GM12878 (cell line): ENCODE data around the gene CACNA2D1. TPM values are rescaled to one million over a fixed set of nuclear protein-coding genes. Genes with fewer than 3 reads are reported as not detected.

Experiments used
- ATAC-seq: fragments of 200-7000 bp; cut with Tn5 transposase; 3 replicates; pipeline ENCODE4 v1.9.1; 2020; ENCODE audit warnings: mild to moderate bottlenecking, moderate library complexity
- BruUV-seq: library from RNA; stranded (reverse); fragments of 400-500 nt; replicated peaks from 2 replicates; lab custom pipeline; 2021; lab: Mats Ljungman, UMichigan
- CTCF ChIA-PET: fragments of 300-600 bp; sonication (Branson Sonifier 250); formaldehyde crosslinking; extraction: SDS; loops from one replicate; lab custom pipeline; 2021; ENCODE audit warnings: inconsistent platforms; lab: Yijun Ruan, JAX
- POLR2A ChIA-PET: fragments of 350-600 bp; formaldehyde crosslinking; extraction: SDS; loops from one replicate; lab custom pipeline; 2021; ENCODE audit warnings: inconsistent platforms; lab: Charles Lee
- RAD21 ChIA-PET: fragments of 300-600 bp; sonication (Branson Sonifier 250); formaldehyde crosslinking; loops from one replicate; lab custom pipeline; 2023; ENCODE audit warnings: antibody characterized with exemption; ENCODE audit not compliant: unreplicated experiment; lab: Charles Lee
- SMC1A ChIA-PET: fragments of 300-600 bp; sonication (Branson Sonifier 250); formaldehyde crosslinking; loops from one replicate; lab custom pipeline; 2023; ENCODE audit not compliant: unreplicated experiment, uncharacterized antibody; lab: Charles Lee
- DNase-seq: peaks from one replicate; pipeline ENCODE4 v3.0.0-alpha.2; 2011; ENCODE audit warnings: low read depth, low spot score
- FAIRE-seq: peaks from 3 replicates; lab custom pipeline; 2011; peaks lifted over from hg19 to GRCh38; lab: Jason Lieb, UNC
- H2AFZ ChIP-seq: 2 replicates; pipeline ENCODE4 v1.6.0; 2011; ENCODE audit warnings: low read depth, low read length, control low read depth; ENCODE audit not compliant: control insufficient read depth
- H3K27ac ChIP-seq: 2 replicates; pipeline ENCODE4 v1.5.1; 2011; ENCODE audit warnings: control low read depth; ENCODE audit not compliant: control insufficient read depth, insufficient read depth
- H3K27me3 ChIP-seq, 2 experiments: replicated peaks in 1 of 2; 2 replicates each; pipeline versions ENCODE4 v1.6.0 to v1.6.1; 2011; ENCODE audit warnings: low read length in 1 of 2; ENCODE audit not compliant: control insufficient read depth in 2 of 2, insufficient read depth in 2 of 2
- H3K36me3 ChIP-seq, 2 experiments: 2 replicates each; pipeline ENCODE4 v1.5.1; 2011; ENCODE audit warnings: low read length in 1 of 2; ENCODE audit not compliant: control insufficient read depth in 2 of 2, insufficient read depth in 2 of 2
- H3K4me1 ChIP-seq: 2 replicates; pipeline ENCODE4 v1.6.1; 2011; ENCODE audit warnings: mild to moderate bottlenecking, low read length, moderate library complexity, mixed read lengths; ENCODE audit not compliant: control insufficient read depth, insufficient read depth
- H3K4me2 ChIP-seq: 2 replicates; pipeline ENCODE4 v1.6.0; 2011; ENCODE audit warnings: control low read depth; ENCODE audit not compliant: control insufficient read depth, insufficient read depth
- H3K4me3 ChIP-seq: fragments of 200-600 bp; sonication (generic); 2 replicates; pipeline ENCODE4 v1.5.1; 2016
- H3K79me2 ChIP-seq: 2 replicates; pipeline ENCODE4 v1.6.0; 2011; ENCODE audit warnings: low read length; ENCODE audit not compliant: control insufficient read depth, insufficient read depth
- H3K9ac ChIP-seq: 2 replicates; pipeline ENCODE4 v1.8.0; 2011; ENCODE audit warnings: low read length, control low read depth, mixed read lengths; ENCODE audit not compliant: control insufficient read depth, insufficient read depth
- H3K9me3 ChIP-seq: replicated peaks from 3 replicates; pipeline ENCODE4 v1.5.1; 2011; ENCODE audit warnings: mild to moderate bottlenecking, low read length; ENCODE audit not compliant: control insufficient read depth, insufficient read depth
- H4K20me1 ChIP-seq: 2 replicates; pipeline ENCODE4 v1.6.0; 2011; ENCODE audit not compliant: control insufficient read depth, insufficient read depth
- ATF7 ChIP-seq: fragments of 450-650 bp; IDR thresholded peaks from 2 replicates; pipeline ENCODE4 v1.6.1; 2016; ENCODE audit warnings: low read depth, mild to moderate bottlenecking
- BMI1 ChIP-seq: fragments of 450-650 bp; IDR thresholded peaks from 2 replicates; pipeline ENCODE4 v1.6.1; 2016; ENCODE audit warnings: mild to moderate bottlenecking, moderate library complexity, borderline replicate concordance
- EZH2 ChIP-seq: IDR thresholded peaks from 2 replicates; pipeline ENCODE4 v1.6.1; 2012; ENCODE audit warnings: low read depth, mild to moderate bottlenecking, control low read depth, inconsistent platforms, low read length, borderline replicate concordance; ENCODE audit not compliant: control insufficient read depth
- IKZF2 ChIP-seq, 2 experiments: fragments of 450-650 bp; IDR thresholded peaks; 2 replicates each; pipeline ENCODE4 v1.6.1; 2017; ENCODE audit warnings: mild to moderate bottlenecking in 2 of 2, moderate library complexity in 2 of 2
- MXI1 ChIP-seq: fragments of 150-350 bp; IDR thresholded peaks from 2 replicates; pipeline ENCODE4 v1.6.1; 2011; ENCODE audit warnings: low read depth, mild to moderate bottlenecking, inconsistent platforms, low read length, improper control_type of control experiment
- NFYB ChIP-seq: IDR thresholded peaks from 2 replicates; pipeline ENCODE4 v1.6.1; 2011; ENCODE audit warnings: low read depth, mild to moderate bottlenecking, low read length, improper control_type of control experiment, moderate library complexity; ENCODE audit not compliant: insufficient read depth
- NR2C1 ChIP-seq: fragments of 450-650 bp; IDR thresholded peaks from 2 replicates; pipeline ENCODE4 v1.6.1; 2017; ENCODE audit warnings: antibody characterized with exemption, mild to moderate bottlenecking, moderate library complexity
- RAD51 ChIP-seq: fragments of 450-650 bp; IDR thresholded peaks from 2 replicates; pipeline ENCODE4 v1.6.1; 2016; ENCODE audit warnings: moderate library complexity, mild to moderate bottlenecking, inconsistent platforms
- SMAD1 ChIP-seq: fragments of 450-650 bp; IDR thresholded peaks from 2 replicates; pipeline ENCODE4 v1.6.1; 2018; ENCODE audit warnings: mild to moderate bottlenecking, low read depth; ENCODE audit not compliant: partially characterized antibody
- WRNIP1 ChIP-seq: IDR thresholded peaks from 2 replicates; pipeline ENCODE4 v1.6.1; 2011; ENCODE audit warnings: low read depth, low read length, improper control_type of control experiment, borderline replicate concordance
- ZNF207 ChIP-seq: fragments of 450-650 bp; IDR thresholded peaks from 2 replicates; pipeline ENCODE4 v1.6.1; 2014; ENCODE audit warnings: antibody characterized with exemption, mild to moderate bottlenecking, borderline replicate concordance
- WGBS: methylation state at CpG from one replicate; pipeline ENCODE4 v1.1.6; 2016; ENCODE audit warnings: low lambda C conversion rate; ENCODE audit not compliant: insufficient replicate concordance, insufficient coverage; ENCODE audit errors: missing lambda C conversion rate; 5-methylcytosine and 5-hydroxymethylcytosine counted together
- in situ Hi-C: fragments of 300-500 bp; cut with MboI; formaldehyde crosslinking; loops from 9 replicates; pipeline ENCODE4 v1.14.3; 2018; ENCODE audit warnings: mixed read lengths
- intact Hi-C: fragments of 100-400 bp; cut with micrococcal nuclease; formaldehyde crosslinking; loops from one replicate; pipeline ENCODE4 v1.14.2; 2022; ENCODE audit not compliant: unreplicated experiment
- polyA plus RNA-seq, 11 experiments: library from polyadenylated mRNA; depleted of rRNA in 4 of 11; unstranded in 6 of 11; stranded (reverse) in 5 of 11; fragments of >200 nt; fragmentation: Nextera tagmentation in 4 of 11; fragmentation: Illumina TruSeq in 1 of 11; extraction: Ambion mirVana in 4 of 11; extraction: Trizol in 1 of 11; gene quantifications; 1 replicate in 1 of 11; 2 replicates in 10 of 11; pipeline versions ENCODE4 v1.2.1 to v1.2.3, GENCODE V29; 2011 to 2016; ENCODE audit warnings: inconsistent platforms in 2 of 11, missing spikeins in 2 of 11, low read depth in 1 of 11
- total RNA-seq, 4 experiments: library from RNA; depleted of rRNA in 3 of 4; stranded (reverse); fragments of >200 nt in 3 of 4; fragmentation: Illumina TruSeq in 1 of 4; extraction: Trizol in 1 of 4; gene quantifications; 2 replicates each; pipeline versions ENCODE4 v1.2.1 to v1.2.3, GENCODE V29; 2013 to 2021
- TF ChIP-seq, protein P1 (sequence below): IDR thresholded peaks from 2 replicates; pipeline ENCODE4 v1.6.1; 2011; ENCODE audit warnings: borderline replicate concordance, low read depth, mild to moderate bottlenecking, moderate library complexity, mixed read lengths, low read length; ENCODE audit not compliant: insufficient read depth; ENCODE audit errors: extremely low read length
- TF ChIP-seq, protein P2 (sequence below), 3 experiments: IDR thresholded peaks in 2 of 3; conservative IDR thresholded peaks in 1 of 3; 2 replicates each; pipeline ENCODE4 v1.5.1; 2011; ENCODE audit warnings: low read depth in 3 of 3, low read length in 3 of 3, mild to moderate bottlenecking in 3 of 3, control low read depth in 2 of 3, moderate library complexity in 2 of 3, inconsistent platforms in 1 of 3, mixed read lengths in 1 of 3; ENCODE audit not compliant: control insufficient read depth in 2 of 3, insufficient read depth in 1 of 3; ENCODE audit errors: extremely low read depth in 1 of 3

Gene CACNA2D1
- total and polyA plus RNA-seq, 10 of the 15 experiments (the other 5 are each of a cell fraction or from before 2014, with no cell fraction given): 0.14 to 14.8 (median 0.97) TPM

- no TSS peak for BruUV-seq
- in situ Hi-C loops: no loop called here
- Histone ChIP-seq H3K27ac (no peak overlapping the region), H3K79me2 (no peaks in the 10 kb centered on the region), H3K4me2 (no peak overlapping the region), H3K9me3 (no peaks in the 10 kb centered on the region; the same call in 2 of the 3 replicates), H2AFZ (no peak overlapping the region), H3K27me3 (no peaks in the 10 kb centered on the region), H4K20me1 (no peaks in the 10 kb centered on the region), H3K36me3 (no peaks in the 10 kb centered on the region), H3K9ac (no peak overlapping the region), H3K4me1 (no peaks in the 10 kb centered on the region), H3K4me3 (no peak overlapping the region)
- POLR2A ChIA-PET: no interaction called here
- TF ChIP-seq, protein P1, sequence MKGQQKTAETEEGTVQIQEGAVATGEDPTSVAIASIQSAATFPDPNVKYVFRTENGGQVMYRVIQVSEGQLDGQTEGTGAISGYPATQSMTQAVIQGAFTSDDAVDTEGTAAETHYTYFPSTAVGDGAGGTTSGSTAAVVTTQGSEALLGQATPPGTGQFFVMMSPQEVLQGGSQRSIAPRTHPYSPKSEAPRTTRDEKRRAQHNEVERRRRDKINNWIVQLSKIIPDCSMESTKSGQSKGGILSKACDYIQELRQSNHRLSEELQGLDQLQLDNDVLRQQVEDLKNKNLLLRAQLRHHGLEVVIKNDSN: no peak
- TF ChIP-seq EZH2: no peak
- TF ChIP-seq SMAD1: no peak
- WGBS: 42% methylated on average over 1 of the region's 1 CpG
- ATAC-seq: no peak
- CTCF ChIA-PET: no interaction called here
- no peak for DNase-seq
- RAD21 ChIA-PET: no interaction called here
- FAIRE-seq: no peak
- SMC1A ChIA-PET: interaction anchor here (0.7 to 1.2 kb wide), 3 partner anchors 9 to 51 kb away, joined by 3 to 4 read pairs (median 4); no protein-coding TSS in a partner anchor
- intact Hi-C loops: no loop called here
These were observed 317.0 kb downstream of the CACNA2D1 start for GRCh38 chr7:82126576-82126975.

DNA sequence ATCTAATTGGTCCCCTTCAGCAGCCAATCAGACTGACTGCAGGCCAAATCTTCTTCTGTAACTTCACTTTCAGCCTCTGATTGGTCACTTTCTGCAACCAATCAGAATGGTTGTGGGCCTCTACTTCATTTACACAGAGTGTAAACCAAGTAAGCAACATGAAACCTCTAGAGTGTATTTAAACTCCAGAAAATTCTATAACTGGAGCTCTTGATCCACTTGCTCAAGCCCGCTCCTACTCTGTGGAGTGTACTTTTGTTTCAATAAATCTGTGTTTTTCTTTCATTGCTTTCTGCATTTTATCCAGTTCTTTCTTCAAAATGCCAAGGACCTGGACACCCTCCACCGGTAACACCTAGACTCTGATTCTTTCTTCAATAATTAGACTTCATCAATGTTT, 319.1 kb downstream of the CACNA2D1 start:
- RAD21 ChIA-PET: no interaction called here
- Histone ChIP-seq H3K4me1 (no peaks in the 10 kb centered on the region), H3K36me3 (no peaks in the 10 kb centered on the region), H3K27me3 (no peaks in the 10 kb centered on the region), H3K9ac (no peak overlapping the region), H3K27ac (no peak overlapping the region), H3K4me2 (no peak overlapping the region), H3K4me3 (no peak overlapping the region), H4K20me1 (no peaks in the 10 kb centered on the region), H3K9me3 (no peaks in the 10 kb centered on the region; the same call in 2 of the 3 replicates), H2AFZ (no peak overlapping the region), H3K79me2 (no peaks in the 10 kb centered on the region)
- FAIRE-seq: no peak
- intact Hi-C loops: no loop called here
- in situ Hi-C loops: no loop called here
- POLR2A ChIA-PET: interaction anchor here (1.2 kb wide), 1 partner anchor 16 kb away, joined by 3 read pairs; no protein-coding TSS in a partner anchor
- SMC1A ChIA-PET: interaction anchor here (1.0 to 1.3 kb wide), 3 partner anchors 15 to 46 kb away, joined by 3 read pairs; no protein-coding TSS in a partner anchor
- 19% methylated on average over 2 of the region's 2 CpGs for WGBS
- no TSS peak for BruUV-seq
- CTCF ChIA-PET: interaction anchor here (0.9 kb wide), 1 partner anchor 43 kb away, joined by 3 read pairs; no protein-coding TSS in a partner anchor
- DNase-seq: no peak
- ATAC-seq: no peak
- TF ChIP-seq MXI1: no peak
- TF ChIP-seq ZNF207: no peak
- TF ChIP-seq NR2C1: no peak
- TF ChIP-seq, protein P2, sequence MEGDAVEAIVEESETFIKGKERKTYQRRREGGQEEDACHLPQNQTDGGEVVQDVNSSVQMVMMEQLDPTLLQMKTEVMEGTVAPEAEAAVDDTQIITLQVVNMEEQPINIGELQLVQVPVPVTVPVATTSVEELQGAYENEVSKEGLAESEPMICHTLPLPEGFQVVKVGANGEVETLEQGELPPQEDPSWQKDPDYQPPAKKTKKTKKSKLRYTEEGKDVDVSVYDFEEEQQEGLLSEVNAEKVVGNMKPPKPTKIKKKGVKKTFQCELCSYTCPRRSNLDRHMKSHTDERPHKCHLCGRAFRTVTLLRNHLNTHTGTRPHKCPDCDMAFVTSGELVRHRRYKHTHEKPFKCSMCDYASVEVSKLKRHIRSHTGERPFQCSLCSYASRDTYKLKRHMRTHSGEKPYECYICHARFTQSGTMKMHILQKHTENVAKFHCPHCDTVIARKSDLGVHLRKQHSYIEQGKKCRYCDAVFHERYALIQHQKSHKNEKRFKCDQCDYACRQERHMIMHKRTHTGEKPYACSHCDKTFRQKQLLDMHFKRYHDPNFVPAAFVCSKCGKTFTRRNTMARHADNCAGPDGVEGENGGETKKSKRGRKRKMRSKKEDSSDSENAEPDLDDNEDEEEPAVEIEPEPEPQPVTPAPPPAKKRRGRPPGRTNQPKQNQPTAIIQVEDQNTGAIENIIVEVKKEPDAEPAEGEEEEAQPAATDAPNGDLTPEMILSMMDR (IDR thresholded peaks at IDR 0.05 in 2 of 3, conservative IDR thresholded peaks at IDR 0.05 in 1 of 3; ENCODE audit: control insufficient read depth in 2 of 3, extremely low read depth in 1 of 3, insufficient read depth in 1 of 3, low read depth in 3 of 3, low read length in 3 of 3): no peak
- TF ChIP-seq IKZF2 (IDR thresholded peaks at IDR 0.05): no peak
- no peak for TF ChIP-seq BMI1
- no peak for TF ChIP-seq ATF7
- TF ChIP-seq RAD51: no peak
- TF ChIP-seq NFYB: no peak
- no peak for TF ChIP-seq WRNIP1
